Lower leg skin (tissue), 4 donors: Measurements from ENCODE around the gene PPP2R5C. TPM values are rescaled to one million over a fixed set of nuclear protein-coding genes. Genes with fewer than 3 reads are reported as not detected.

Source experiments
- DNase-seq, 2 donors: peaks; one replicate each; pipeline ENCODE4 v3.0.0-alpha.2; 2019; ENCODE audit warnings: low spot score in 2 of 2
- H3K4me3 ChIP-seq: fragments of 200-600 bp; sonication (generic); 2 replicates; pipeline ENCODE4 v1.5.1; 2017; ENCODE audit warnings: mild to moderate bottlenecking, low read depth; ENCODE audit not compliant: poor library complexity, severe bottlenecking
- POLR2A ChIP-seq, 2 donors: fragments of 450-650 bp; IDR thresholded peaks; one replicate each; pipeline ENCODE4 v1.6.1; 2016 to 2017; ENCODE audit warnings: antibody characterized with exemption in 2 of 2, mild to moderate bottlenecking in 1 of 2, moderate library complexity in 1 of 2
- WGBS, 2 donors: methylation state at CpG; one replicate each; pipeline ENCODE4 v1.1.5; 2018; 5-methylcytosine and 5-hydroxymethylcytosine counted together
- intact Hi-C: fragments of 100-400 bp; cut with DNase I; formaldehyde crosslinking; loops from one replicate; pipeline ENCODE4 v1.15.0; 2023; ENCODE audit warnings: low total_unique reads
- total RNA-seq, 4 donors: library from RNA; depleted of rRNA; stranded (reverse); fragments of >200 nt; gene quantifications; one replicate each; pipeline ENCODE4 v1.1.0, GENCODE V29; 2016
- TF ChIP-seq, protein P1 (sequence below), 3 donors: fragments of 450-650 bp; IDR thresholded peaks; one replicate each; pipeline ENCODE4 v1.5.1; 2016; ENCODE audit warnings: antibody characterized with exemption in 3 of 3, mild to moderate bottlenecking in 3 of 3, moderate library complexity in 2 of 3

Gene PPP2R5C
- total RNA-seq, 4 donors from 2014 or later, result 74.6 to 89.9 (median 80.3) TPM

DNA sequence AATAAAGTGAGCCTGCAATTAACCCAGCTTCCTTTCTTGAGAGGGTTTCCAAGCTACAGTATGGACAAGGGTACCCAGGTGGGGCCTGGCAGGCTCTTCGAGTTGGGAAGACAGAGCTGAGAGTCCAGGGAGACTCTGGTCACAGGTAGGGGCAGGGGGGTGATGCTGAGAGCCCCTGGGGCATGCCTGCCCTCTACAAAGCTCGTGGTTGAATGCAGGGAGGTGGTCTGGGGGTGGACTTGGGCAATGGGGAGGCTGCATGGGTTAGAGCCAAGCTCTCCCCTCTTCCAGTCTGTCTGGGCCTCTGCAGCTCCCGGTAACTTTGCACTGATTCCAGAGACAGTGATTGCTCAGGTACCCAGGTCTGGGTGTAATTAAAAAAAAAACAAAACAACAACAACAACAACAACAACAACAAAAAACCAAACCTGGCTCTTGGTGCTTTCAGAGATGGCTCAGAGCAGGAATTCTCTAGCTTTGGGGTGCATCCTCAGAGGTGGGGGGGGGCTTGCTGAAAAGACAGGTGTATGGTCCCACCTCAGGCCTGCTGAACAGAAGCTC is 30.8 kb upstream of the PPP2R5C start:
- DNase-seq, result no peak
- no peak overlapping the region for H3K4me3 ChIP-seq
- intact Hi-C loops, result no loop called here
- TF ChIP-seq, protein P1, sequence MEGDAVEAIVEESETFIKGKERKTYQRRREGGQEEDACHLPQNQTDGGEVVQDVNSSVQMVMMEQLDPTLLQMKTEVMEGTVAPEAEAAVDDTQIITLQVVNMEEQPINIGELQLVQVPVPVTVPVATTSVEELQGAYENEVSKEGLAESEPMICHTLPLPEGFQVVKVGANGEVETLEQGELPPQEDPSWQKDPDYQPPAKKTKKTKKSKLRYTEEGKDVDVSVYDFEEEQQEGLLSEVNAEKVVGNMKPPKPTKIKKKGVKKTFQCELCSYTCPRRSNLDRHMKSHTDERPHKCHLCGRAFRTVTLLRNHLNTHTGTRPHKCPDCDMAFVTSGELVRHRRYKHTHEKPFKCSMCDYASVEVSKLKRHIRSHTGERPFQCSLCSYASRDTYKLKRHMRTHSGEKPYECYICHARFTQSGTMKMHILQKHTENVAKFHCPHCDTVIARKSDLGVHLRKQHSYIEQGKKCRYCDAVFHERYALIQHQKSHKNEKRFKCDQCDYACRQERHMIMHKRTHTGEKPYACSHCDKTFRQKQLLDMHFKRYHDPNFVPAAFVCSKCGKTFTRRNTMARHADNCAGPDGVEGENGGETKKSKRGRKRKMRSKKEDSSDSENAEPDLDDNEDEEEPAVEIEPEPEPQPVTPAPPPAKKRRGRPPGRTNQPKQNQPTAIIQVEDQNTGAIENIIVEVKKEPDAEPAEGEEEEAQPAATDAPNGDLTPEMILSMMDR (IDR thresholded peaks at IDR 0.05), result no peak
- TF ChIP-seq POLR2A (IDR thresholded peaks at IDR 0.05), result no peak
- 52 to 58% methylated on average over 3 of the region's 3 CpGs for WGBS, 2 donors

DNA sequence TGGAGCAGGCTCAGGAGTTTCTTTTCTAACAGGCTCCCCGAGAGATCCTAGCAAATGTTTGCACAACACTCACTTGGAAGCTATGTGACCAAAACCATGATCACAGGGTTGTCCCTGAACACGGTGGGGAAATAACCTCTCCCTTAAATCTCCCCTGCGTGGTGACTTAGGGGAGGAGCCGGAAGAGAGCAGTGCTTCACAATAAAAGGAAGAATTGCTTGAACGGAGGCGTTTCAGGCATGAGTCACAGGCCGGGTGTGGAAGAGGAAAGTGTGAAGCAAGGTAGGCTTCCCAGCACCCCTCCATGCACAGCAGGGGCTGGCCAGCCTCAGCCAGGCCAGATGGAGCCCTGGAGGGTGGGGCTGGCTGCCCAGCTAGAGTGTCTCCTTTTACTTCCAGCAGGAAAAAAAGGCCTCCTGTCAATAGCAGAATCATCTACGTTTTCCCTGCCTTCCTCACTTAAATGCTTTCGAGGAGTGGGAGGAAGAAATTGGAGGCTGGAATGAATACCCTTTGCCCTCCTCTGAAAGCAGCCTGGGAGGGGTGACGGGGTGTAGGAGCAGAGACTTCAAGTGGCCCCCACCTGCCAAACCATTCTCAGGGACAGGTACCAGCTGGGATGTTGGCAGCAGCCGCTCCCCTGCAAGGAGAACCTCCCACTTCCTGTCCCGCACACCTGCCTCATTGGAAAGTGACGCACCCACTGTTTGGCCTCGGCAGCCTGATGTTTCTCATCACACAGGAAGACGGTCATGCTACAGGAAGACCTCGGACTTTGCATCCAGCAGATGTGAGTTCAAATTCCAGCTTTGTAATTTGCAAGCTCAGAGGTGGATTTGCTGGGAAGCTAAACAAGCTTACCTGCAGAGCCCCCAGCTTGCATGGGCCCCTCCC is 30.1 kb upstream of the PPP2R5C start:
- DNase-seq, result peak; percentile 83 to 92

DNA sequence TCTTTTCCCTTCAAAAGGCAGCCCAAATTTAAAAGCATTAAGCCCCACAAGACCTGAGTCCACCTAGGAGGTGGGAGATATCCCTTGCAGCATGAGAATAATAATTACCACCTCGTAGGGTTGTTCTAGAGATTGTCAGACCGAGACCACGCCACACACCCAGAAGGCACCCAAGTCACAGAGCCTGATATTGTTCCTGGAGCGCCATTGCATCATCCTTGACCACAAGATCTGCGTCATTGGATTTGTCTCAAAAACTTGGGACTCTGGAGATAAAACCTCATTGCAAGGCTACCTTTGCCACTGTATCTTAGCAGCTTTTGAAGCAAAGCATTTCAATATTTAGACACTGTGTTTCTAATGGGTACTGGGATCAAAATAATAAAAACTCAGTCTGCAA is 29.4 kb upstream of the PPP2R5C start:
- WGBS, 2 donors, result 84 to 88% methylated on average over 5 of the region's 5 CpGs
- intact Hi-C loops, result no loop called here
- DNase-seq, result no peak
- H3K4me3 ChIP-seq, result no peak overlapping the region
- TF ChIP-seq POLR2A (IDR thresholded peaks at IDR 0.05), result no peak
- TF ChIP-seq, protein P1 (IDR thresholded peaks at IDR 0.05), result no peak

More for the DNA sequence above, 30.1 kb upstream of the PPP2R5C start:
- no peak for TF ChIP-seq POLR2A (IDR thresholded peaks at IDR 0.05)
- TF ChIP-seq, protein P1 (IDR thresholded peaks at IDR 0.05), result no peak
- 15 to 19% methylated on average over 16 of the region's 16 CpGs for WGBS, 2 donors
- H3K4me3 ChIP-seq, result no peak overlapping the region
- intact Hi-C loops, result no loop called here

DNA sequence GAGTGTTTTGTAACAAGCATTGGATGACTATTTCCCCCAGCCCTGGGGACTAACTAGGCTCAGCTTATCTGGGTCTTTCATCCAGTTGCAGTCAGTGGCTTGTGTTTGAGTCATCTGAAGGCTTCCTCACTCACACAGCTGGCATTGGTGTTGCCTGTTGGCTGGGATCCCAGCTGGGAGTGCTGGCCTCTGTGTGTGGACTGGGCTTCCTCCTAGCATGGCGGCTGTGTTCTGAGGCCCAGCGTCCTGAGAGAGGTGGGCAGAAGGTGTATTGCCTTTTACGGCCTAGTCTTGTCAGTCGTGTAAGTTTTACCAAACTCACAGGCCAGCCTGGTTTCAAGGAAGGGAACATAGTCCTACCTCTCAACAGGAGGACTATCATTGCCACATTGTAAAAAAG is 28.3 kb upstream of the PPP2R5C start:
- no peak for DNase-seq
- no peak overlapping the region for H3K4me3 ChIP-seq
- no peak for TF ChIP-seq POLR2A (IDR thresholded peaks at IDR 0.05)
- intact Hi-C loops, result no loop called here
- WGBS, 2 donors, result 87% methylated on average over 3 to 4 of the region's 4 CpGs

DNA sequence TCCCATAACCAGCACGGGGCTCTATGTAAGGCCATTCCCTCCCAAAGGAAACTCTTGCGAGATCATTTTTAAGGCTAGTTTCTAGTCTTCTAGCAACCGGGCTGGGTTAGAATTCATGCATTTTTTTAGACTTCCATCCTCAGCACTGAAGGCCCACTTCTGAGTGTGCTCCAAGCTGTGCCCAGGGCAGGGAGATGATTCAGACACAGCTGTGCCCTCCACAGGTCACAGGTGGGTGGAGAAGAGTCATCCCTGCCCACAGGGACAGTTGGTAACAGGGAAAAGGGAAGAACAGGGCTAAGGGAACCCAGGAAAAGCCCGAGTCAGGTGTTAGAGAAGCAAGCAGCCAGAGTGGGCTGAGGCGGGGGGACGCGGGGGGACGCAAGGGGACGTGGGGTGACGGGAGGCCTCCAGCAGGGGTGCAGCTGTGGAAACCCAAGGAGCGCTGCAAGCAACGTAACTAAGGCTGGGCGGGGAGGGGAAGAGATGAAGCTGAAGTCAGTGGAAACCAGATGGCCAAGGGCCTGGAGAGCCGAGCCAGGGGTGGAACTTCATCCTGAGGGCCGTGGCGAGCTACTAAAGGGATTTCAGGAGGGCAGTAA is 27.2 kb upstream of the PPP2R5C start:
- intact Hi-C loops, result no loop called here
- no peak for DNase-seq
- H3K4me3 ChIP-seq, result no peak overlapping the region
- 74 to 82% methylated on average over 16 of the region's 16 CpGs for WGBS, 2 donors
- TF ChIP-seq POLR2A (IDR thresholded peaks at IDR 0.05), result no peak
- TF ChIP-seq, protein P1 (IDR thresholded peaks at IDR 0.05), result no peak

DNA sequence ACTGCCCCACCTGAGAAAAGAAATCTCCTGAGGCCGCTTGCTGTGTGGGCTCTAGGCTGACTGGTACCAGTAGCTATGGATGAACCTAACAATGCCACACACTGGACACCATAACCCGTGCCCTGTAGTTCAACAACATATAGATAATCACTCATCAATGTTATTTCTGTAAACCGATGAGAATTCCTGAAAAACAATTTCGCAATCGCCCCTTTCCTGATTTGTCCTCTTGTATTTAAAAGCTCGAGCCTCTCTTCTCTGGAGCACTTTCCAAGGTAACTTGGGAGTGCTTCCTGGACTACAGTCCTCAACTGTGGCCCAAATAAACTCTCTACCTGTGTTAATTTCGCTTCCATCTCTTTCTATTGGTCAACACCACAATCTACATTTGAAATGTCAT is 26.1 kb upstream of the PPP2R5C start:
- H3K4me3 ChIP-seq, result no peak overlapping the region
- 85 to 86% methylated on average over 7 of the region's 7 CpGs for WGBS, 2 donors
- TF ChIP-seq, protein P1 (IDR thresholded peaks at IDR 0.05), result no peak
- TF ChIP-seq POLR2A (IDR thresholded peaks at IDR 0.05), result no peak
- intact Hi-C loops, result no loop called here
- no peak for DNase-seq
